Stimulated activated CD4-positive, alpha-beta T cell treated with anti-CD3 and anti-CD28 coated beads, Interleukin-1b, Interleukin-23, amount 100 ng/mL, for 4 hours (primary cell): Measurements from ENCODE around the gene ARHGEF35.
A peak's percentile ranks its signal among the peaks of the same experiment; 100 is the strongest.
"Not testable (repeated sequence)": the region's sequence is repeated elsewhere in the genome, so short reads cannot be mapped to it uniquely, and the experiment has no call there.

Source experiments
- DNase-seq, 2 donors: peaks; one replicate each; pipeline ENCODE4 v3.0.0-alpha.2; 2020; ENCODE audit warnings: low read depth in 2 of 2

ARHGEF35 gene

DNA sequence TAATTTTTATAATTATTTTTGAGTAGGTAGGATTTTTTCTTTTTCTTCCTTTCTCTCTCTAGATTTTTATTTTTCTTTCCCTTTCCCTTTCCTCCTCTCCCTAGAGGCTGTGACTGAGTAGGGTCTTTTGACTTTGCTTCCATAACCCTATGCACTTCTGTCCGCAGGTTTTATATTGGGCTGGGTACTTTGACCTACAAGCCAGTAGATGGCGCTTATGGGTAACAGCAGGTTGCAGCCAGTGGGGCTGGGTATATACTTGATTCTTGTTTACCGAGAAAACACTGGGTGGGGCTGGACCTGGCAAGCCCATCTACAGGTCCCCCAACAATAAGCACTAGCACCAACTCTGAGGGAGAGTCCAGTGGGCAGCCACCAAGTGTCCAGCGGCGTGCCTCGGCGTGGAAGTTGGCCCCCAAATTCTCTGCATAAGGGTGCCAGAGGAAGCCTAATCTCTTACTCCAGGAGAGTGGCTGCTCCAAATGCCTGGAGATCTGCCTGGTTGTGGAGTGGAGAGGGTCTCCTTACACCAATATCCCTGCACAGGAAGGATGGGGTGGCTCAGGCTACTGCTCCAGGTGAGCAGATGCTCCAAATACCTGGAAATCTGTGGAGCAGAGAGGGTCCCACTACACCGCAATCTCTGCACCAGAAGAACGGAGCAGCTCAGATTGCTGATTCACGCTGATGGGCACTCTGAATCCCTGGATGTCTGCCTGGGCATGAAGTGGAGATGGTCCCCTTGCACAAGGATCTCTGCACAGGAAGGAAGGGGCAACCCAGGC lies 17.1 kb downstream of the ARHGEF35 start:
- peak in 1 of 2 donors; percentile 3 for DNase-seq

DNA sequence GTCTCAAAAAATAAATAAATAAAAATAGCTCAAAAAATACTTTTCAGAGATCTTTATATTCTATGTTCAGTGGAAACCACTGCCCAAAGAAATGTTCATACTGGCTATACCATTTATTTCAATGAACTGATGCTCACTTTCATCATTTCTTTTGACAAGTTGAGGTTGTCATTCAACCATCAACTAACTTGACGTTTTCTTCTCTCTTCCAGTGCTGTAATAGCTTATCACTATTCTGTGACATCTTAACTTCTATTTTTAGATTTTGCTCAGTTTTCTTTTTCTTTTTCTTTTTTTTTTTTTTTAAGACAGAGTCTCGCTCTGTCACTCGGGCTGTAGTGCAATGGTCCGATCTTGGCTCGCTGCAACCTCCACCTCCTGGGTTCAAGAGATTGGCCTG lies 21.0 kb downstream of the ARHGEF35 start:
- DNase-seq = no peak

DNA sequence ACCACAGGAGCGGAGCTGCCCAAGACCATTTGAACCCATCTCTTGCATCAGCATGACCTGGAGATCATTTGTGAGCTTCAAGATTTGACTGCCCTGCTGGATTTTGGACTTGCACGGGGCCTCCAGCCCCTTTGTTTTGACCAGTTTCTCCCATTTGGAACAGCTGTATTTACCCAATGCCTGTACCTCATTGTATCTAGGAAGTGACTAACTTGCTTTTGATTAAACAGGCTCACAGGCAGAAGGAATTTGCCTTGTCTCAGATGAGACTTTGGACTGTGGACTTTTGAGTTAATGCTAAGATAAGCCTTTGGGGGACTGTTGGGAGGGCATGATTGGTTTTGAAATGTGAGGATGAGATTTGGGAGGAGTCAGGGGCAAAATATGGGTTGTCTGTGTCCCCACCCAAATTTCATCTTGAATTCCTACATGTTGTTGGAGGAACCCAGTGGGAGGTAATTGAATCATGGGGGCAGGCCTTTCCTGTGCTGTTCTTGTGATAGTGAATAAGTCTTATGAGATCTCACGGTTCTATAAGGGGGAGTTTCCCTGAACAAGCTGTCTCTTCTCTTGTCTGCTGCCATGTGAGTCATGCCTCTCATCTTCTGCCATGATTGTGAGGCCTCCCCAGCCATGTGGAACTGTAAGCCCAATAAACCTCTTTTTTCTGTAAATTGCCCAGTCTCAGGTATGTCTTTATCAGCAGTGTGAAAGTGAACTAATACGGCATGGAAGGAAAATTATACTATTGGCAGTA lies 23.9 kb downstream of the ARHGEF35 start:
- DNase-seq = not testable (repeated sequence)

DNA sequence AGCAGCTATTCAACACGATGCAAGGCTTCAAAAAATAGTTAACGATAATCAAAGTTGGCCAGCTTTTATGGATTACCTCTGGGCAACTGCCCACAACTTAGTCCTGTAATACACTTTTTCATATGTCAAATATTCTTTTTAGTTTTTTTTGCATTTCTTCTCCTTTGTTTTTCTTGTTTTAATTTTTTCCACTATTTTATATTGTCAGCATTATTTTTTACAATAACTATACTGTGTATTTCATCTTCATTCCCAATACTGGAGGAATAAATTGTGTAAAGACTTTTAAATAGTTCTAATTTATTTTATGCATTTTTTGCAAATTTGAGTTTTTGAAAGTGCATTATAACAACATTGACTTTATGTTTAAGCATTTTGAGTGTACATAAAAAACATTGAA lies 30.8 kb downstream of the ARHGEF35 start:
- DNase-seq = no peak

DNA sequence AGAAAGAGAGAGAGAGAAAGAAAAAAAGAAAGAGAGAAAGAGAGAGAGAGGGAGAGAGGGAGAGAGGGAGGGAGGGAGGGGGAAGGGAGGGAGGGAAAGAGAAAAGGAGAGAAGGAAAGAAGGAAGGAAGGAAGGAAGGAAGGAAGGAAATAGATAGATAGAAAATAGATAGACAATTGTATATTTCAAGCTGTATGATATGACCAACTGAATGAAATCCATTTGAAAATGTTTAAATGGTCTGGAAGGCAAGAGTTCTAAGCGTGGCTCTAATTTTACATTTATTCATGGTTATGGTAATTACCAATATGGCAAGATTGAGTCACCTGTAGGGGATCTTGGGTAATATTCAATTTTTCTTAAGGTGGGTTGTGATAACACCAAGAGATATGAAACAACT lies 36.8 kb downstream of the ARHGEF35 start:
- DNase-seq = no peak

DNA sequence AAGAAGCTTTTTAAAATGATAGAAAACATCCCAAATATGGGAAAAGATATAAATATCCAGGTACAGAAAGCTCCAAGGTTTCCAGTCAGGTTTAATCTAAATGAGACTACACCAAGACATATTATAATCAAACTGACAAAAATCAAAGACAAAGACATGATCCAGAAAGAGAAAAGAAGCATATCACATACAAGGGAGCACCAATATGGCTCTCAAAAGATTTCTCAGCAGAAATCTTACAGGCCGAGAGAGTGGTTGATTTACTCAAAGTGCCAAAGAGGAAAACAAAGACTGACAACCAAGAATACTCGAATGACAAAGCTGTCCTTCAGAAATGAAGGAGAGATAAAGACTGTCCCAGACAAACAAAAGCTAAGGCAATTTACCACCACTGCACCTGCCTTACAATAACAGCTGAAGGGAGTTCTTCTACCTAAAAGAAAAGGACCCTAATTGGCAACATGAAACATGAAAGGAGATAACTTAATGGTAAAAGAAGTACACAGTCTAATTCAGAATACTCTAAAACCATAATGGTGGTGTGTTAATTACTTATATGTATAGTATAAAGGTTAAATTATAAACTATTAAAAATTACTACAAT lies 47.3 kb downstream of the ARHGEF35 start:
- no peak for DNase-seq

DNA sequence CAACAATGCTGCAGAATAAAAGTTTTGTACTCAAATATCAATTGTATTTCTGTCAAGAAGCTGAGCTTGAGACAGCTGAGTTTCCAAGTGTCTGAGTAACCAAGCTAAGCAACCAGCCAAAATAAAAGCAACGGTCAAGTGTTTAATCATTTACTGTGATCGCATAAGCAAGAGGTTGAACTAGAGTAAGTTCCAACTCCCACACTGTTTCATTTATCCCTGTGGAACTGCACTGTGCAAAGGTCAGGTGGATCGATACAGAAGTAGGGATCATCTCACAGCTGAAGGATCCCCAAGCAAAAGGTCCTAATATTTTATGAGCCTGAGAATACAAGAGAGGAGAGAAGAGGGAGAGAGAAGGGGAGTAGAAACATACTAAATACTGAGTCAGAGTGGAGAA lies 51.2 kb downstream of the ARHGEF35 start:
- DNase-seq = no peak

DNA sequence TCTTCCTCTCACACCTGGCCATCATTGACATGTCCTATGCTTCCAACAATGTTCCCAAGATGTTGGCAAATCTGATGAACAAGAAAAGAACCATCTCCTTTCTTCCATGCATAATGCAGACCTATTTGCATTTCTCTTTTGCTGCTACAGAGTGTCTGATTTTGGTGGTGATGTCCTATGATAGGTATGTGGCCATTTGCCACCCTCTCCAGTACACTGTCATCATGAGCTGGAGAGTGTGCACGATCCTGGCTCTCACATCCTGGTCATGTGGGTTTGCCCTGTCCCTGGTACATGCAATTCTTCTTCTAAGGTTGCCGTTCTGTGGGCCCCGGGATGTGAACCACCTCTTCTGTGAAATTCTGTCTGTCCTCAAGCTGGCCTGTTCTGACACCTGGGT lies 53.4 kb downstream of the ARHGEF35 start:
- DNase-seq = no peak

DNA sequence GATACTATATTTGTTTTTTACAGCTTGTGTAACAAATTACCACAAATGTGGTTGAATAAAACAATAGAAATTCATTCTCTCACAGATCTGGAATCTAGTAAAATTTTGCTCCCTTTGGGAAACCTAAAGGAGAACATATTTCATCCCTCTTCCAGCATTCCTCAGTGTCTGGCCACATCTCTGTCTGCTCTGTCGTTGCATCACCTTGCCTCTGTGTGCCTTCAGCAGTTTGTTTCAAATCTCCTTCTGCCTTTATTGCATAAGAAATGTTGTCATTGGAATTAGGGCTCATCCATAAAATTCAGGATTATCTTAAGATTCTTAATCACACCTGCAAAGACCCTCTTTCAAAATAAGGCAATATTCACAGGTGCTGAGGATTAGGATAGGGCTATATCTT lies 58.1 kb downstream of the ARHGEF35 start:
- DNase-seq = no peak
